H1 (cell line): Measurements from ENCODE around the gene NFATC1. TPM values are rescaled to one million over a fixed set of nuclear protein-coding genes. Genes with fewer than 3 reads are reported as not detected.

Experiments used
- CTCF ChIA-PET: fragments of 300-600 bp; sonication (Branson Sonifier 250); formaldehyde crosslinking; loops from one replicate; lab custom pipeline; 2021; ENCODE audit not compliant: partially characterized antibody; lab: Charles Lee
- POLR2A ChIA-PET: fragments of 300-600 bp; sonication (Branson Sonifier 250); formaldehyde crosslinking; loops from one replicate; lab custom pipeline; 2021; ENCODE audit warnings: inconsistent platforms; ENCODE audit not compliant: partially characterized antibody; lab: Charles Lee
- DNase-seq, 2 experiments: peaks; one replicate each; pipeline versions ENCODE4 v3.0.0 to v3.0.0-alpha.2; 2010 to 2022; ENCODE audit warnings: low spot score in 2 of 2, low read depth in 1 of 2, mixed read lengths in 1 of 2
- FAIRE-seq: peaks from 2 replicates; lab custom pipeline; 2011; peaks lifted over from hg19 to GRCh38; lab: Jason Lieb, UNC
- H2AFZ ChIP-seq: 2 replicates; pipeline ENCODE4 v1.8.1; 2012; ENCODE audit warnings: low read length, inconsistent platforms
- H2AK5ac ChIP-seq: 2 replicates; pipeline ENCODE4 v1.6.1; 2013; ENCODE audit warnings: low read depth, low read length
- H2BK120ac ChIP-seq: replicated peaks from 2 replicates; pipeline ENCODE3; 2013; ENCODE audit warnings: low read depth, low read length, inconsistent platforms
- H2BK12ac ChIP-seq: 2 replicates; pipeline ENCODE4 v1.6.1; 2013; ENCODE audit warnings: low read depth, low read length
- H2BK15ac ChIP-seq: 2 replicates; pipeline ENCODE4 v1.6.1; 2013; ENCODE audit warnings: low read length
- H2BK20ac ChIP-seq: 2 replicates; pipeline ENCODE4 v1.6.1; 2013; ENCODE audit warnings: low read length
- H2BK5ac ChIP-seq: 2 replicates; pipeline ENCODE4 v1.6.1; 2013; ENCODE audit warnings: low read depth, low read length
- H3K14ac ChIP-seq: 2 replicates; pipeline ENCODE4 v1.6.1; 2013; ENCODE audit warnings: inconsistent platforms; ENCODE audit not compliant: insufficient read length
- H3K18ac ChIP-seq: 2 replicates; pipeline ENCODE4 v1.6.1; 2013; ENCODE audit warnings: low read length; ENCODE audit errors: extremely low read depth
- H3K23ac ChIP-seq: 2 replicates; pipeline ENCODE4 v1.6.1; 2013; ENCODE audit warnings: inconsistent platforms; ENCODE audit not compliant: insufficient read length
- H3K23me2 ChIP-seq: 2 replicates; pipeline ENCODE4 v1.6.1; 2013; ENCODE audit warnings: low read depth, low read length
- H3K27ac ChIP-seq: 2 replicates; pipeline ENCODE4 v1.6.1; 2011; ENCODE audit warnings: low read depth, low read length, inconsistent platforms
- H3K27me3 ChIP-seq, 4 experiments: replicated peaks in 1 of 4; 1 replicate in 1 of 4; 2 replicates in 3 of 4; pipeline versions ENCODE4 v1.6.1 to v1.8.1; 2011 to 2013; ENCODE audit warnings: low read length in 3 of 4, mild to moderate bottlenecking in 3 of 4, inconsistent platforms in 2 of 4, mixed read lengths in 2 of 4, moderate library complexity in 1 of 4; ENCODE audit not compliant: control insufficient read depth in 3 of 4, insufficient read depth in 3 of 4; ENCODE audit errors: extremely low read depth in 1 of 4
- H3K36me3 ChIP-seq, 4 experiments: 2 replicates each; pipeline versions ENCODE4 v1.6.1 to v1.8.1; 2011 to 2013; ENCODE audit warnings: mild to moderate bottlenecking in 4 of 4, low read length in 3 of 4, moderate library complexity in 2 of 4, control low read depth in 1 of 4, inconsistent platforms in 1 of 4; ENCODE audit not compliant: insufficient read depth in 4 of 4, control insufficient read depth in 2 of 4
- H3K4ac ChIP-seq: replicated peaks from 2 replicates; pipeline ENCODE3; 2013; ENCODE audit warnings: low read length, low read depth, mixed read lengths, inconsistent platforms; ENCODE audit not compliant: insufficient read length
- H3K4me1 ChIP-seq, 4 experiments: replicated peaks in 1 of 4; 1 replicate in 1 of 4; 2 replicates in 3 of 4; pipeline versions ENCODE4 v1.6.1 to v1.8.1; 2011 to 2013; ENCODE audit warnings: low read length in 3 of 4, inconsistent platforms in 2 of 4, mixed read lengths in 1 of 4; ENCODE audit not compliant: insufficient read depth in 4 of 4, control insufficient read depth in 3 of 4
- H3K4me2 ChIP-seq, 2 experiments: 2 replicates each; pipeline versions ENCODE4 v1.6.1 to v1.8.1; 2011 to 2013; ENCODE audit warnings: low read depth in 2 of 2, low read length in 2 of 2, control low read depth in 1 of 2, inconsistent platforms in 1 of 2, mild to moderate bottlenecking in 1 of 2; ENCODE audit not compliant: insufficient read depth in 1 of 2
- H3K4me3 ChIP-seq, 4 experiments: fragments of 200-600, 300-600 bp in 1 of 4; sonication (generic), shearing (Covaris generic), sonication (Bioruptor Twin) in 1 of 4; 2 replicates each; pipeline versions ENCODE4 v1.5.1 to v1.8.1; 2011 to 2016; ENCODE audit warnings: low read length in 4 of 4, low read depth in 3 of 4, control low read depth in 2 of 4, inconsistent platforms in 2 of 4, mild to moderate bottlenecking in 2 of 4, mixed read lengths in 1 of 4, moderate library complexity in 1 of 4; ENCODE audit not compliant: insufficient read depth in 2 of 4; ENCODE audit errors: extremely low read depth in 1 of 4
- H3K56ac ChIP-seq: replicated peaks from 2 replicates; pipeline ENCODE3; 2013; ENCODE audit warnings: low read depth, mild to moderate bottlenecking, mixed read lengths, low read length, inconsistent platforms; ENCODE audit not compliant: insufficient read length
- H3K79me1 ChIP-seq: 2 replicates; pipeline ENCODE4 v1.6.1; 2013; ENCODE audit warnings: low read depth, low read length, control low read depth
- H3K79me2 ChIP-seq, 2 experiments: 2 replicates each; pipeline versions ENCODE4 v1.6.1 to v1.8.1; 2012 to 2013; ENCODE audit warnings: low read length in 2 of 2, mild to moderate bottlenecking in 2 of 2, inconsistent platforms in 1 of 2; ENCODE audit not compliant: insufficient read depth in 2 of 2, control insufficient read depth in 1 of 2
- H3K9ac ChIP-seq, 4 experiments: replicated peaks in 1 of 4; 1 replicate in 1 of 4; 2 replicates in 3 of 4; pipeline versions ENCODE4 v1.6.1 to v1.8.1; 2011 to 2013; ENCODE audit warnings: low read depth in 3 of 4, low read length in 3 of 4, control low read depth in 2 of 4, mild to moderate bottlenecking in 2 of 4, moderate library complexity in 2 of 4, inconsistent platforms in 1 of 4; ENCODE audit errors: extremely low read depth in 1 of 4
- H3K9me3 ChIP-seq, 2 experiments: 2 replicates each; pipeline versions ENCODE4 v1.6.1 to v1.8.1; 2012 to 2013; ENCODE audit warnings: mild to moderate bottlenecking in 2 of 2, moderate library complexity in 2 of 2, control low read depth in 1 of 2, inconsistent platforms in 1 of 2, low read depth in 1 of 2, low read length in 1 of 2, mixed read lengths in 1 of 2; ENCODE audit not compliant: insufficient read depth in 2 of 2
- H4K20me1 ChIP-seq, 2 experiments: replicated peaks in 1 of 2; 2 replicates each; pipeline versions ENCODE3 to v1.8.1; 2011 to 2013; ENCODE audit warnings: inconsistent platforms in 2 of 2, low read length in 2 of 2, mild to moderate bottlenecking in 1 of 2; ENCODE audit not compliant: insufficient read depth in 2 of 2, control insufficient read depth in 1 of 2
- H4K5ac ChIP-seq: 2 replicates; pipeline ENCODE4 v1.6.1; 2013; ENCODE audit warnings: low read length, low read depth, mixed read lengths, inconsistent platforms; ENCODE audit not compliant: insufficient read length
- H4K8ac ChIP-seq: 2 replicates; pipeline ENCODE4 v1.8.0; 2013; ENCODE audit warnings: mild to moderate bottlenecking, moderate library complexity, low read length, inconsistent platforms; ENCODE audit not compliant: insufficient read depth; ENCODE audit errors: extremely low read depth
- H4K91ac ChIP-seq: replicated peaks from 2 replicates; pipeline ENCODE3; 2013; ENCODE audit warnings: low read length, mixed read lengths, inconsistent platforms; ENCODE audit not compliant: insufficient read length
- BRCA1 ChIP-seq: IDR thresholded peaks from 2 replicates; pipeline ENCODE4 v1.6.1; 2012; ENCODE audit warnings: low read depth, low read length, improper control_type of control experiment
- CBX8 ChIP-seq: fragments of 300-800, 300-1000 bp; sonication (generic); IDR thresholded peaks from 2 replicates; pipeline ENCODE4 v1.7.1; 2016; ENCODE audit warnings: low read depth, low read length, borderline replicate concordance
- CEBPB ChIP-seq: IDR thresholded peaks from 2 replicates; pipeline ENCODE4 v1.6.1; 2012; ENCODE audit warnings: low read depth, low read length
- EZH2 ChIP-seq: fragments of 200-600 bp; sonication (generic); IDR thresholded peaks from 2 replicates; pipeline ENCODE4 v1.7.1; 2012; ENCODE audit warnings: low read depth, mild to moderate bottlenecking, moderate library complexity, low read length, inconsistent platforms; ENCODE audit not compliant: severe bottlenecking
- RFX5 ChIP-seq: IDR thresholded peaks from 2 replicates; pipeline ENCODE4 v1.6.1; 2011; ENCODE audit warnings: low read depth, low read length, improper control_type of control experiment, borderline replicate concordance
- SUZ12 ChIP-seq: fragments of 200-600 bp; sonication (generic); IDR thresholded peaks from 2 replicates; pipeline ENCODE4 v1.6.1; 2012; ENCODE audit warnings: mild to moderate bottlenecking, inconsistent platforms, low read length, moderate library complexity, mixed read lengths
- TAF7 ChIP-seq: optimal IDR thresholded peaks from 2 replicates; pipeline ENCODE3; 2011; ENCODE audit warnings: low read depth, mild to moderate bottlenecking, inconsistent platforms, low read length, moderate library complexity, borderline replicate concordance
- TCF12 ChIP-seq: IDR thresholded peaks from 2 replicates; pipeline ENCODE4 v1.6.1; 2011; ENCODE audit warnings: low read depth, mild to moderate bottlenecking, low read length
- ZNF274 ChIP-seq: IDR thresholded peaks from 2 replicates; pipeline ENCODE4 v1.7.0; 2012; ENCODE audit warnings: low read length, borderline replicate concordance; ENCODE audit errors: extremely low read depth
- WGBS, 2 experiments: shearing (Covaris generic) in 1 of 2; methylation state at CpG; one replicate each; pipeline versions ENCODE4 v1.1.6 to v1.1.7; 2013 to 2015; ENCODE audit warnings: low lambda C conversion rate in 2 of 2, mixed read lengths in 2 of 2, inconsistent platforms in 1 of 2, low coverage in 1 of 2, missing lambda C conversion rate in 1 of 2; ENCODE audit not compliant: insufficient replicate concordance in 2 of 2, insufficient coverage in 1 of 2, insufficient read length in 1 of 2; ENCODE audit errors: extremely low coverage in 1 of 2, missing lambda C conversion rate in 1 of 2; 5-methylcytosine and 5-hydroxymethylcytosine counted together
- polyA plus RNA-seq, 7 experiments: library from polyadenylated mRNA; depleted of rRNA in 3 of 7; stranded (reverse) in 5 of 7; unstranded in 2 of 7; fragments of >200 nt in 5 of 7; fragments of 200-250 nt in 2 of 7; gene quantifications; 1 replicate in 5 of 7; 2 replicates in 1 of 7; 4 replicates in 1 of 7; pipeline versions ENCODE4 v1.2.1 to v1.2.3, GENCODE V29; 2011 to 2013; ENCODE audit warnings: missing spikeins in 2 of 7, mixed read lengths in 2 of 7
- total RNA-seq: library from RNA; stranded (reverse); fragmentation: NEBNext Ultra II Directional; extraction: Animal tissue kit (Norgen Biotek cat#: 25700); gene quantifications from 2 replicates; pipeline ENCODE4 v1.2.1, GENCODE V29; 2021

Gene NFATC1
- total and polyA plus RNA-seq, 2 of the 8 experiments (the other 6 are each of a cell fraction or from before 2014, with no cell fraction given): 2.0 to 6.6 TPM

DNA sequence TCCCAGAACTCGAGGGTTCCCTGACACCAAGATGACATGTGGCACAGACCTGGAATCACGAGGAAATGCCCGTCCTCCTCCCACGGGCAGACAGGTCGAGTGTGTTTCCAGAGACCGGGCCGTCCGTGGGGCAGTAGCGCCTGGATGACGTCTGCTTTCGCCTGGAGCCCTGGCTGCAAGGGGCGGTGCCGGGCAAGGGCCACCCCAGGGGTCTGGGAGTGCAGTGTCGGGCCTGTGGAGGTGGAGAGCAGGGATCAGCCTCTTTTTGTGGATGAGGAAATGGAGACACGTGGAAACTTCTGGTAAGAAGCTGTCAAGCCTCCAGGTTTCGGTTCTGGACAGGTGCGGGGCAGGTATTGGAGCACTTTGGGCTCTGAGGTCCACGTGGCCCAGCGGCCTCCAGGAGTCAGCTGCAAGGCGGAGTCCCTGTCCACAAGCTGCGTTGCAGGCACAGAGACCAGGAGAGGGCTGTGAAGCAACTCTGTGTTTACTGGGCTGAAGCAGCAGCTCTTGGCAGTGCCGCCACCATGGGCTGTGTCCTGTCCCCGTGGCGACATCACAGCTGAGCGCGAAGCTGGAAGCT lies 25.6 kb downstream of the NFATC1 start:
- no peak overlapping the region for H3K14ac ChIP-seq
- no peak overlapping the region for H2BK12ac ChIP-seq
- 95% methylated on average over 24 of the region's 26 CpGs; no CpG with 5 or more reads in 1 of the 2 experiments for WGBS, 2 experiments
- no peak overlapping the region for H2BK120ac ChIP-seq
- no peak overlapping the region for H3K4me2 ChIP-seq
- H3K36me3 ChIP-seq: no peaks in the 10 kb centered on the region; a peak in 1 of 8 replicates
- no peak overlapping the region for H2AFZ ChIP-seq
- H3K27ac ChIP-seq: no peak overlapping the region
- no peak overlapping the region for H2BK20ac ChIP-seq
- H3K9ac ChIP-seq: no peak overlapping the region
- ChIA-PET CTCF (interaction anchor here (1.0 to 1.7 kb wide), 3 partner anchors 17 to 43 kb away, joined by 3 to 5 read pairs (median 4); no protein-coding TSS in a partner anchor), POLR2A (interaction anchor here (0.6 kb wide), 1 partner anchor 163 kb away, joined by 3 read pairs; no protein-coding TSS in a partner anchor)
- no peaks in the 10 kb centered on the region for H3K79me2 ChIP-seq
- no peaks in the 10 kb centered on the region; a peak in 1 of 7 replicates for H3K4me1 ChIP-seq
- no peak overlapping the region for H3K4ac ChIP-seq
- H3K56ac ChIP-seq: no peak overlapping the region
- H2AK5ac ChIP-seq: no peak overlapping the region
- H4K5ac ChIP-seq: no peak overlapping the region
- no peak overlapping the region for H3K4me3 ChIP-seq
- no peak overlapping the region for H2BK15ac ChIP-seq
- no peak overlapping the region for H3K23ac ChIP-seq
- no peaks in the 10 kb centered on the region for H3K27me3 ChIP-seq
- DNase-seq (no peak), FAIRE-seq (no peak)
- H4K91ac ChIP-seq: no peak overlapping the region
- H3K18ac ChIP-seq: no peak overlapping the region
- no peaks in the 10 kb centered on the region; the same call in 1 of the 2 replicates for H3K79me1 ChIP-seq
- TF ChIP-seq TAF7 (no peak), RFX5 (no peak), BRCA1 (no peak), CBX8 (no peak), ZNF274 (no peak), EZH2 (no peak), SUZ12 (no peak), TCF12 (no peak), CEBPB (no peak)
- no peak overlapping the region for H4K8ac ChIP-seq
- no peaks in the 10 kb centered on the region for H3K9me3 ChIP-seq
- H3K23me2 ChIP-seq: no peaks in the 10 kb centered on the region; the same call in 1 of the 2 replicates
- H2BK5ac ChIP-seq: no peak overlapping the region
- no peaks in the 10 kb centered on the region for H4K20me1 ChIP-seq
